IMR-90 (cell line): ENCODE measurements around the gene SELENOP. TPM values are rescaled to one million over a fixed set of nuclear protein-coding genes. Genes with fewer than 3 reads are reported as not detected.

ENCODE experiments used
- ATAC-seq: fragments of 200-7000 bp; cut with Tn5 transposase; 2 replicates; pipeline ENCODE4 v1.9.1; 2020; ENCODE audit warnings: low read depth, mild to moderate bottlenecking, moderate library complexity
- BruUV-seq: library from RNA; stranded (reverse); fragments of 400-500 nt; replicated peaks from 2 replicates; lab custom pipeline; 2021; lab: Mats Ljungman, UMichigan
- CTCF ChIA-PET: fragments of 300-600 bp; formaldehyde crosslinking; extraction: SDS; loops from one replicate; lab custom pipeline; 2021; ENCODE audit warnings: antibody characterized with exemption; lab: Yijun Ruan, JAX
- POLR2A ChIA-PET: fragments of 300-600 bp; sonication (Branson Sonifier 250); formaldehyde crosslinking; loops from one replicate; lab custom pipeline; 2022; ENCODE audit warnings: antibody characterized with exemption; ENCODE audit not compliant: unreplicated experiment; lab: Charles Lee
- DNase-seq: peaks from one replicate; pipeline ENCODE4 v3.0.0; 2013
- H2AFZ ChIP-seq: replicated peaks from 2 replicates; pipeline ENCODE3; 2013; ENCODE audit warnings: low read length, mild to moderate bottlenecking; ENCODE audit not compliant: poor library complexity
- H2AK5ac ChIP-seq: 2 replicates; pipeline ENCODE4 v1.6.1; 2013; ENCODE audit warnings: low read depth, low read length, inconsistent platforms
- H2AK9ac ChIP-seq: replicated peaks from 2 replicates; pipeline ENCODE3; 2013; ENCODE audit warnings: mild to moderate bottlenecking, low read depth, low read length, moderate library complexity; ENCODE audit not compliant: poor library complexity
- H2BK120ac ChIP-seq: 2 replicates; pipeline ENCODE4 v1.6.1; 2013; ENCODE audit warnings: low read depth, low read length, inconsistent platforms
- H2BK15ac ChIP-seq: 3 replicates; pipeline ENCODE4 v1.6.1; 2013; ENCODE audit warnings: low read depth, low read length, inconsistent platforms
- H2BK20ac ChIP-seq: 2 replicates; pipeline ENCODE4 v1.6.1; 2013; ENCODE audit warnings: low read depth, mild to moderate bottlenecking, inconsistent platforms, low read length, moderate library complexity
- H2BK5ac ChIP-seq: 2 replicates; pipeline ENCODE4 v1.6.1; 2013; ENCODE audit warnings: mild to moderate bottlenecking, low read depth, low read length, inconsistent platforms; ENCODE audit not compliant: poor library complexity, severe bottlenecking
- H3K14ac ChIP-seq: replicated peaks from 2 replicates; pipeline ENCODE4 v1.6.1; 2013; ENCODE audit warnings: low read depth, low read length, inconsistent platforms
- H3K18ac ChIP-seq: 2 replicates; pipeline ENCODE4 v1.6.1; 2013; ENCODE audit warnings: low read depth, low read length, control low read depth
- H3K23ac ChIP-seq: 2 replicates; pipeline ENCODE4 v1.6.1; 2013; ENCODE audit warnings: low read depth, low read length, inconsistent platforms
- H3K27ac ChIP-seq: 2 replicates; pipeline ENCODE4 v1.5.1; 2013; ENCODE audit warnings: mild to moderate bottlenecking, control low read depth, low read length; ENCODE audit not compliant: insufficient read depth
- H3K27me3 ChIP-seq: 2 replicates; pipeline ENCODE4 v1.6.1; 2013; ENCODE audit warnings: low read length; ENCODE audit not compliant: control insufficient read depth, insufficient read depth
- H3K36me3 ChIP-seq: 2 replicates; pipeline ENCODE4 v1.6.1; 2013; ENCODE audit warnings: low read length, mixed read lengths; ENCODE audit not compliant: control insufficient read depth, insufficient read depth
- H3K4ac ChIP-seq: 2 replicates; pipeline ENCODE4 v1.6.1; 2013; ENCODE audit warnings: low read depth, low read length, inconsistent platforms
- H3K4me1 ChIP-seq: 2 replicates; pipeline ENCODE4 v1.6.1; 2013; ENCODE audit warnings: low read length, mixed read lengths; ENCODE audit not compliant: control insufficient read depth, insufficient read depth
- H3K4me2 ChIP-seq: 2 replicates; pipeline ENCODE4 v1.6.1; 2013; ENCODE audit warnings: low read depth, mild to moderate bottlenecking, control low read depth, low read length, moderate library complexity
- H3K4me3 ChIP-seq: 2 replicates; pipeline ENCODE4 v1.5.1; 2013; ENCODE audit warnings: low read depth, mild to moderate bottlenecking, control low read depth, low read length, moderate library complexity; ENCODE audit not compliant: insufficient read depth
- H3K56ac ChIP-seq: 2 replicates; pipeline ENCODE4 v1.6.1; 2013; ENCODE audit warnings: low read length, inconsistent platforms; ENCODE audit not compliant: insufficient read depth; ENCODE audit errors: extremely low read depth
- H3K79me1 ChIP-seq, 2 experiments: 2 replicates each; pipeline ENCODE4 v1.6.1; 2013; ENCODE audit warnings: low read length in 2 of 2, inconsistent platforms in 1 of 2, low read depth in 1 of 2
- H3K9ac ChIP-seq: 2 replicates; pipeline ENCODE4 v1.6.1; 2013; ENCODE audit warnings: low read depth, low read length, control low read depth
- H3K9me1 ChIP-seq: 2 replicates; pipeline ENCODE4 v1.6.1; 2013; ENCODE audit warnings: low read length, inconsistent platforms; ENCODE audit not compliant: insufficient read depth
- H3K9me3 ChIP-seq: 2 replicates; pipeline ENCODE4 v1.6.1; 2013; ENCODE audit warnings: low read length; ENCODE audit not compliant: control insufficient read depth, insufficient read depth
- H4K20me1 ChIP-seq: 2 replicates; pipeline ENCODE4 v1.6.1; 2013; ENCODE audit warnings: low read length, inconsistent platforms; ENCODE audit not compliant: insufficient read depth
- H4K5ac ChIP-seq: 2 replicates; pipeline ENCODE4 v1.6.1; 2013; ENCODE audit warnings: mild to moderate bottlenecking, low read depth, low read length, control low read depth
- H4K8ac ChIP-seq, 2 experiments: 2 replicates each; pipeline ENCODE4 v1.6.1; 2013; ENCODE audit warnings: low read depth in 2 of 2, low read length in 2 of 2, control low read depth in 1 of 2, inconsistent platforms in 1 of 2
- H4K91ac ChIP-seq: 2 replicates; pipeline ENCODE4 v1.6.1; 2013; ENCODE audit warnings: low read depth, low read length, inconsistent platforms; ENCODE audit not compliant: insufficient read depth
- CHD1 ChIP-seq: IDR thresholded peaks from 2 replicates; pipeline ENCODE4 v1.6.1; 2012; ENCODE audit warnings: low read depth, low read length, improper control_type of control experiment
- MAZ ChIP-seq: IDR thresholded peaks from 2 replicates; pipeline ENCODE4 v1.6.1; 2012; ENCODE audit warnings: low read depth, mild to moderate bottlenecking, low read length, improper control_type of control experiment, moderate library complexity, borderline replicate concordance
- MXI1 ChIP-seq: IDR thresholded peaks from 2 replicates; pipeline ENCODE4 v1.6.1; 2012; ENCODE audit warnings: low read depth, mild to moderate bottlenecking, low read length, moderate library complexity, borderline replicate concordance
- POLR2A ChIP-seq: IDR thresholded peaks from 2 replicates; pipeline ENCODE4 v1.6.1; 2012; ENCODE audit warnings: mild to moderate bottlenecking, low read depth, low read length
- RAD21 ChIP-seq: IDR thresholded peaks from 2 replicates; pipeline ENCODE4 v1.6.1; 2012; ENCODE audit warnings: low read length, improper control_type of control experiment
- RFX5 ChIP-seq: IDR thresholded peaks from 2 replicates; pipeline ENCODE4 v1.8.0; 2012; ENCODE audit warnings: low read depth, mild to moderate bottlenecking, low read length, moderate library complexity
- WGBS, 2 experiments: methylation state at CpG; one replicate each; pipeline versions ENCODE4 v1.1.5 to v1.1.7; 2013; ENCODE audit warnings: missing lambda C conversion rate in 2 of 2; ENCODE audit not compliant: insufficient read length in 1 of 2; ENCODE audit errors: extremely low coverage in 2 of 2; 5-methylcytosine and 5-hydroxymethylcytosine counted together
- dilution Hi-C: fragments of 300-500 bp; cut with HindIII; formaldehyde crosslinking; loops from one replicate; pipeline ENCODE4 v1.14.3; 2018; ENCODE audit warnings: low sequenced_read_pairs; ENCODE audit not compliant: unreplicated experiment
- in situ Hi-C: fragments of 300-500 bp; cut with MboI; formaldehyde crosslinking; loops from 3 replicates; pipeline ENCODE4 v1.14.3; 2019; ENCODE audit warnings: low sequenced_read_pairs, inconsistent platforms, mixed read lengths
- intact Hi-C: fragments of 100-400 bp; cut with micrococcal nuclease; formaldehyde crosslinking; loops from 2 replicates; pipeline ENCODE4 v1.10.0; 2022
- polyA plus RNA-seq, 3 experiments: library from polyadenylated mRNA; depleted of rRNA; stranded (reverse); fragments of >200 nt; gene quantifications; 2 replicates each; pipeline ENCODE4 v1.2.3, GENCODE V29; 2012; ENCODE audit warnings: low replicate concordance in 1 of 3
- total RNA-seq: library from RNA; depleted of rRNA; stranded (reverse); fragments of >200 nt; gene quantifications from 2 replicates; pipeline ENCODE4 v1.2.3, GENCODE V29; 2012

The SELENOP gene
- total and polyA plus RNA-seq, 2 of the 4 experiments (the other 2 are of a cell fraction) = 0.55 to 1.1 TPM

- no peak overlapping the region for H3K9ac ChIP-seq
- no peaks in the 10 kb centered on the region for H3K36me3 ChIP-seq
- H4K8ac ChIP-seq = no peak overlapping the region
- no peak overlapping the region for H4K91ac ChIP-seq
- CTCF ChIA-PET = no interaction called here
- no peaks in the 10 kb centered on the region for H4K20me1 ChIP-seq
- H3K18ac ChIP-seq = no peak overlapping the region
- no peaks in the 10 kb centered on the region for H3K9me1 ChIP-seq
- no peak overlapping the region for H4K5ac ChIP-seq
- WGBS, 2 experiments = 90% methylated on average over 2 of the region's 6 CpGs; no CpG with 5 or more reads in 1 of the 2 experiments
- H3K4me2 ChIP-seq = no peak overlapping the region
- POLR2A ChIA-PET = no interaction called here
- H2BK20ac ChIP-seq = no peak overlapping the region
- no peaks in the 10 kb centered on the region for H3K79me1 ChIP-seq
- no peak overlapping the region for H3K14ac ChIP-seq
- ATAC-seq (no peak), DNase-seq (no peak)
- H3K4me3 ChIP-seq = no peak overlapping the region
- H2AFZ ChIP-seq = no peak overlapping the region
- in situ Hi-C loops (no loop called here), intact Hi-C loops (no loop called here), dilution Hi-C loops (no loop called here)
- H2BK120ac ChIP-seq = no peak overlapping the region
- H2BK5ac ChIP-seq = no peak overlapping the region
- no peak overlapping the region for H2BK15ac ChIP-seq
- BruUV-seq = no TSS peak
- H3K4ac ChIP-seq = no peak overlapping the region
- H2AK9ac ChIP-seq = no peak overlapping the region
- no peak overlapping the region for H2AK5ac ChIP-seq
- no peak overlapping the region for H3K27ac ChIP-seq
- TF ChIP-seq MXI1 = no peak
- no peak for TF ChIP-seq RAD21
- no peak for TF ChIP-seq CHD1
- no peak for TF ChIP-seq MAZ
- no peak for TF ChIP-seq RFX5
- TF ChIP-seq POLR2A = no peak
- no peak overlapping the region for H3K56ac ChIP-seq
- no peaks in the 10 kb centered on the region for H3K9me3 ChIP-seq
- no peaks in the 10 kb centered on the region for H3K27me3 ChIP-seq
- no peak overlapping the region for H3K23ac ChIP-seq
- H3K4me1 ChIP-seq = no peaks in the 10 kb centered on the region
Observed at GRCh38 chr5:42801516-42802166, 10.1 kb downstream of the SELENOP start.
